Left lung (tissue), 10 donors: ENCODE data around the gene ZNF573. TPM values are rescaled to one million over a fixed set of nuclear protein-coding genes. Genes with fewer than 3 reads are reported as not detected.

Source experiments
- ATAC-seq: fragments of 200-7000 bp; cut with Tn5 transposase; one replicate; pipeline ENCODE4 v1.9.1; 2020; ENCODE audit warnings: moderate library complexity
- DNase-seq, 4 donors: peaks; one replicate each; pipeline ENCODE4 v3.0.0-alpha.2; 2013 to 2020
- H3K27ac ChIP-seq, 2 donors: fragments of 200-600 bp; sonication (generic) in 1 of 2; one replicate each; pipeline versions ENCODE4 v1.5.0 to v1.8.0; 2020 to 2021
- H3K27me3 ChIP-seq, 2 donors: fragments of 200-600 bp; sonication (generic) in 1 of 2; one replicate each; pipeline versions ENCODE4 v1.5.0 to v1.8.0; 2020 to 2021
- H3K36me3 ChIP-seq, 2 donors: fragments of 200-600 bp; sonication (generic) in 1 of 2; one replicate each; pipeline versions ENCODE4 v1.5.0 to v1.8.0; 2020 to 2021
- H3K4me1 ChIP-seq, 2 donors: fragments of 200-600 bp; one replicate each; pipeline ENCODE4 v1.8.0; 2021
- H3K4me3 ChIP-seq, 2 donors: fragments of 200-600 bp; sonication (generic) in 1 of 2; one replicate each; pipeline versions ENCODE4 v1.5.0 to v1.8.0; 2020 to 2021; ENCODE audit warnings: mild to moderate bottlenecking in 1 of 2
- H3K9me3 ChIP-seq, 2 donors: fragments of 200-600 bp; sonication (generic) in 1 of 2; one replicate each; pipeline versions ENCODE4 v1.5.0 to v1.8.0; 2020 to 2021
- intact Hi-C, 2 donors: fragments of 100-400 bp; cut with DNase I; formaldehyde crosslinking; loops; one replicate each; pipeline versions ENCODE4 v1.11.2 to v1.14.2; 2022
- polyA plus RNA-seq, 6 donors: library from polyadenylated mRNA; unstranded; fragments of 120-200 nt; gene quantifications; one replicate each; pipeline ENCODE4 v1.2.1, GENCODE V29; 2013; ENCODE audit not compliant: insufficient read length in 6 of 6
- total RNA-seq, 2 donors: library from RNA; stranded (reverse); fragmentation: NEBNext Ultra II Directional; extraction: Animal tissue kit (Norgen Biotek cat#: 25700); gene quantifications; one replicate each; pipeline ENCODE4 v1.2.1, GENCODE V29; 2021
- TF ChIP-seq, protein P1 (sequence below), 2 donors: fragments of 200-600 bp; sonication (generic) in 1 of 2; IDR thresholded peaks; one replicate each; pipeline versions ENCODE4 v1.5.0 to v1.8.0; 2021; ENCODE audit warnings: antibody characterized with exemption in 2 of 2
- donor health status: DM: no; HTN: yes; CAD: no.
- donor health status: DM: no; HTN: no; CAD: no.

The ZNF573 gene
- total and polyA plus RNA-seq, 8 donors, result 12.7 to 30.5 (median 19.2) TPM

DNA sequence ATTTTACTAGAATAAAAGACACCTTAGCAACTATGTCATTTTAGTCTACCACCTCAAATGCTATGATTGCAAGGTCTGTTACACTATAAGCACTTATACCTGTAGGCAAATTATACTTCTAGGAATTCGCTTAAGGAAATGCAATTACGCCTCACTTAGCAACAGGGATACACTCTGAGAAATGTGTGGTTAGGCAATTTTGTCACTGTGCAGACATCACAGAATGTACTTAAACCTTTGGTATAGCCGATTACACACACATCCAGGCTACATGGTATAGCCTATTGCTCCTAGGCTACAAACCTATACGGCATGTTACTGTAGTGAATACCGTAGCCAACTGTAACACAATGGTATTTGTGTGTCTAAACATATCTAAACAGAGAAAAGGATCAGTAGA is 30.0 kb upstream of the ZNF573 start:
- Histone ChIP-seq H3K36me3 (no peaks in the 10 kb centered on the region), H3K4me1 (no peaks in the 10 kb centered on the region), H3K27ac (no peak overlapping the region), H3K4me3 (no peak overlapping the region), H3K27me3 (no peaks in the 10 kb centered on the region), H3K9me3 (peaks cover under 1 to 99% of the 10 kb centered on the region in 2 donors)
- intact Hi-C loops, result no loop called here
- DNase-seq (no peak), ATAC-seq (no peak)
- TF ChIP-seq, protein P1, sequence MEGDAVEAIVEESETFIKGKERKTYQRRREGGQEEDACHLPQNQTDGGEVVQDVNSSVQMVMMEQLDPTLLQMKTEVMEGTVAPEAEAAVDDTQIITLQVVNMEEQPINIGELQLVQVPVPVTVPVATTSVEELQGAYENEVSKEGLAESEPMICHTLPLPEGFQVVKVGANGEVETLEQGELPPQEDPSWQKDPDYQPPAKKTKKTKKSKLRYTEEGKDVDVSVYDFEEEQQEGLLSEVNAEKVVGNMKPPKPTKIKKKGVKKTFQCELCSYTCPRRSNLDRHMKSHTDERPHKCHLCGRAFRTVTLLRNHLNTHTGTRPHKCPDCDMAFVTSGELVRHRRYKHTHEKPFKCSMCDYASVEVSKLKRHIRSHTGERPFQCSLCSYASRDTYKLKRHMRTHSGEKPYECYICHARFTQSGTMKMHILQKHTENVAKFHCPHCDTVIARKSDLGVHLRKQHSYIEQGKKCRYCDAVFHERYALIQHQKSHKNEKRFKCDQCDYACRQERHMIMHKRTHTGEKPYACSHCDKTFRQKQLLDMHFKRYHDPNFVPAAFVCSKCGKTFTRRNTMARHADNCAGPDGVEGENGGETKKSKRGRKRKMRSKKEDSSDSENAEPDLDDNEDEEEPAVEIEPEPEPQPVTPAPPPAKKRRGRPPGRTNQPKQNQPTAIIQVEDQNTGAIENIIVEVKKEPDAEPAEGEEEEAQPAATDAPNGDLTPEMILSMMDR (IDR thresholded peaks at IDR 0.05), result no peak

DNA sequence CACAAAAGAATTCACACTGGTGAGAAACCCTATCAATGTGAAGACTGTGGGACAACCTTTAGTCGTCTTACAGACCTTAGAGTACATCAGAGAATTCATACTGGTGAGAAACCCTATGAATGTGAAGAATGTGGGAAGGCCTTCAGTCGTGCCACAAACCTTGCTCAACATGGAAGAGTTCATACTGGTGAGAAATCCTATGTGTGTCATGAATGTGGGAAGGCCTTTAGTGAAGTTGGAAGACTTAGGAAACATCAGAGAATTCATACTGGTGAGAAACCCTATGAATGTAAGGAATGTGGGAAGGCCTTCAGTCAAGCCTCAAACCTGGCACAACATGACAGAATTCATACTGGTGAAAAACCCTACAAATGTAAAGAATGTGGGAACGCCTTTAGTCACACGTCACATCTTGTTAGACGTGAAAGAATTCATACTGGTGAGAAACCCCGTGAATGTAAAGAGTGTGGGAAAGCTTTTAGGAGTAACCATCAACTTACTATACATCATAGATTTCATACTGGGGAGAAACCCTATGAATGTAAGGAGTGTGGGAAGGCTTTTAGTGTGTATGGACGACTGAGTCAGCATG is 24.0 kb upstream of the ZNF573 start:
- Histone ChIP-seq H3K27ac (no peak overlapping the region), H3K36me3 (no peaks in the 10 kb centered on the region), H3K9me3 (peaks cover 4 to 100% of the 10 kb centered on the region in 2 donors), H3K27me3 (no peaks in the 10 kb centered on the region), H3K4me3 (no peak overlapping the region), H3K4me1 (no peaks in the 10 kb centered on the region)
- no peak for ATAC-seq
- no peak for DNase-seq
- TF ChIP-seq, protein P1 (IDR thresholded peaks at IDR 0.05), result no peak
- intact Hi-C loops, result no loop called here

DNA sequence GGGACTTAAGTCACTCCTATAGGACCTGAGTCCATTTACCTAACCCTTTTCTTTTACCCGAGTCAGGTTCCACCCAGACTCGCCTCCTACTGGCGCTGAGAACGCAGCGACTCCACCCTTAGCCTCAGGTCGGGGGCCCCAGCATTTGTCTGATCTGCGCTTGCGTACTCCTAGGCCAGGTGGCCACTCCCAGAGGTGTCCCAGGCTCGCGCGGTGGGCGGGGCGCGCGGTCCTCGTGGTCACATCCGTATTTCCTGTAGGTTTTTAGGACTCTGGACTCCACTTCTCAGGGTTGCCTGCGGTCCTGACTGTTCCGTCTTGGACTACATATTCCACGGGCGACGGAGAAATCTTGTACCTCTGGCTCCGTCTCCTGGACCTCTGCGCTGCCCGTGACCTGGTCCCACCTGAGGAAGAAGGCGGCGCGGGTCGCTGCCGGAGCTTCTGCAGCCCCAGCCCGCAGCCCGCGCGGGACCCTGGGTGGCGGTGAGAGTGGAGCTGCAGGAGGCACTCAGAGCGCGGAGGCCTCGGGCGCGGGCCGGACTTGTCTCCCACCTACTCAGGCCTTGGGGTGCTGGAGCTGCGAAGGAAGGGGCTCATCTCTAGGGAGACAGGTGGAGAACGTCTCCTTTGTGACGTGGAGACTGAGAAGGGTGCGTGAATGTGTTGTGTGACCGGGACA is 11.0 kb upstream of the ZNF573 start:
- H3K27me3 ChIP-seq, result no peaks in the 10 kb centered on the region
- H3K27ac ChIP-seq, result no peak overlapping the region
- H3K9me3 ChIP-seq, result peaks cover 0 to 100% of the 10 kb centered on the region in 2 donors
- intact Hi-C loops, result no loop called here
- H3K4me3 ChIP-seq, result no peak overlapping the region
- H3K36me3 ChIP-seq, result no peaks in the 10 kb centered on the region
- no peak for DNase-seq
- TF ChIP-seq, protein P1 (IDR thresholded peaks at IDR 0.05), result no peak
- no peak for ATAC-seq
- H3K4me1 ChIP-seq, result no peaks in the 10 kb centered on the region

DNA sequence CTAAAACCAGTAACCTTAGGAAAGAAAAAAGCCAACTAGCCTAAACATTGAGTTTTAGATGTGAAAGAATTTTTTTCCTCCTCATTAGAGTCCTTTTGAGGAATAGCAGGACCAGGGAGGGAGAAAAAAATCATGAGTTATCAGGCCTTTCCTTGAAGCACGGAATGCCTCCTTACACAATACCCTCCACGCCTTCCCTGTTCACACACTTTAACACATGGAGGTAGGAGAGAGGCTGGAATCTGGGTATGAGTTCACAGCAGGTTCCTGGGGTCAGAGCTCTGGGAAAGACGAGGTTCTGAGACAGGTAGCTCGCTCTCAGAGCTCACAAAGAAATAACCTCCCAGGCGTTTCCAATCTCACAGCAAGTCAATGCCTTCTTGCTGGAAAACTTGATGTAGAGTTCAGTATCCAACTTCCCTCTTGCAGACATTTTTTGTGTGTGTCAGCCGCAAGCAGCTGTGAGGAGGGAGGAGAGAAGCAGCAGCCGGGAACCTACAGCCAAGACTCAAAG is 716 bp downstream of the ZNF573 start:
- Histone ChIP-seq H3K27me3 (no peaks in the 10 kb centered on the region), H3K4me3 (peak overlapping the region; percentile 65 to 68), H3K4me1 (peaks cover 10 to 18% of the 10 kb centered on the region in 2 donors), H3K27ac (peak overlapping the region; percentile 78 to 88), H3K9me3 (peaks cover 0 to 42% of the 10 kb centered on the region in 2 donors), H3K36me3 (peaks cover 0 to 2% of the 10 kb centered on the region in 2 donors)
- peak; percentile 61 for ATAC-seq
- peak in 1 of 4 donors; percentile 24 for DNase-seq
- TF ChIP-seq, protein P1 (IDR thresholded peaks at IDR 0.05), result no peak
- intact Hi-C loops, result no loop called here

DNA sequence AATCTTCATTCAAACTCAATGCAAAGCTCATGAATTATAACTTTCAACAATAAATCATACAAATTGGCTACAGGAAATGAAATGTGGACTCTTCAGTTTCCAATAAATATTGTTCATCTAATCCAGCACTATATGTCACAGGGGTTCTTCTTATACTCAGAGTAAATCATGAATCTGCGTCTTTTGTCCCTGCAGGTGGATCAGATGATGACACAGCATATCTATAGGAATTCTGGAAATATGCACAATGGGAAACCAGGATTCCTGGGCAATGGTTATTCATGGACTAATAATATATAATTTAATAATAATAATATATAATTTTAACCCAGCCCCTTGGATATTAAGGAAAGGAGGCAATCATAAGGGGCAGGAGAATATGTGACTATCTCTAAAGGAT is 8.4 kb downstream of the ZNF573 start:
- intact Hi-C loops, result no loop called here

More for the DNA sequence above, 8.4 kb downstream of the ZNF573 start:
- H3K27ac ChIP-seq, result no peak overlapping the region
- no peak for DNase-seq
- ATAC-seq, result no peak
- TF ChIP-seq, protein P1 (IDR thresholded peaks at IDR 0.05), result no peak
- H3K27me3 ChIP-seq, result no peaks in the 10 kb centered on the region
- H3K4me1 ChIP-seq, result no peaks in the 10 kb centered on the region
- peaks cover 0 to 75% of the 10 kb centered on the region in 2 donors for H3K36me3 ChIP-seq
- H3K9me3 ChIP-seq, result peaks cover 0 to 33% of the 10 kb centered on the region in 2 donors
- no peak overlapping the region for H3K4me3 ChIP-seq
